ENCODE data around the gene TMEM186.

GRCh38 chr16:8831450-8831849 is 34.0 kb upstream of the TMEM186 start:
- TF ChIP-seq POLR2A (IDR thresholded peaks at IDR 0.05; ENCODE audit: low read length) (no peak), GATA1 (IDR thresholded peaks at IDR 0.05; ENCODE audit: low read depth, low read length) (no peak)

Data from erythroblast (primary cell).